ENCODE data around the gene POLK.
"Not testable (repeated sequence)": the region's sequence is repeated elsewhere in the genome, so short reads cannot be mapped to it uniquely, and the experiment has no call there.

Gene POLK

DNA sequence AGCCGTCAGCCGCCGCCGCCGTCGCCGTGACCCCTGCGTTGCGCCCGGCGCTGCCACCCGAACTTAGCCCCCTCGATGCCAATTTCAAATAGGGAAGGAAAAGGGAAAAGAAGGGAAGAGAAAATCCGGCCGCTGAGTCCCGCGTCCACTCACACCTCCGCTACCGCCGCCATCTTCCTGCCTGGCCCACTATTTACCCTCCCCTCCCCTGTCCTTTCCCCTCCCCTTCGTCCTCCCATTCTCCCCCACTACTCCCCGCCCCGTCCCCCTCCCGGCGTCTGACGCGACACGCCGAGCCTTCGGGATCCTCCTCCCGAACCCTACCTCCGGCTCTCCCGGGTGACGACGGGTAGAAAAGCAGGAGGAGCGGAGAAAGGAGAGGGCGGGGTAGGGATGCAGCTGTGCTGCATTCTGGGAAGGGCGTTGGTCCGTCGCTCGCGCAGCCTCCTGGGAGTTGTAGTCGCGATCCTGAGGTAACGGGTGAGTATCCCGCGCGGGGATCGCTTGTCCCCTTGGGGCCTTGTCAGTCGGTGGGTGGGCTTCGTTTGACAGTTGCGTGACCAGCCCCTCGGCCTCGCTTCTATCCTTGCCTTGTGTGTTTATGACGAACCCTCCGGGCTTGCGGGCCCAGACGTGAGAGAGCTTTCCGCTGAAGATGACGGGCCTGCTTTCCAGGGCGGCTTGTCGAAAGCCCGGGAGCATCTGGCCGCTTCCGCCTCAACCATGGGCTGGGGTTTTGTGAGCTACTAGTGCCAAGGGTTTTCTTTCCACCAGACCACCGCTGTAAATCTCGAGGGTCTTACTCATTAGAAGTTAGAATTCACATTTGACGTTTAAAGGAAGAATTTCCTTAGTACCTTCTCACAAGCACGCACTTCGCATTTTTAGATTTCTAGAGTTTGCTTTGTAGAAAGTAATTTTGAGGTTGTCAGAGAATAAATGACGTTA is at the start of gene POLK, which contains the start of gene CERT1:
POLK (plus strand) TSS at position 457 of the 948 bp plus-strand sequence.
CERT1 (minus strand) TSS at position 195 of the 948 bp plus-strand sequence. CDS start 422 bp downstream, outside the sequence.
- DNase-seq (ENCODE audit: low spot score), result peak; percentile 100

DNA sequence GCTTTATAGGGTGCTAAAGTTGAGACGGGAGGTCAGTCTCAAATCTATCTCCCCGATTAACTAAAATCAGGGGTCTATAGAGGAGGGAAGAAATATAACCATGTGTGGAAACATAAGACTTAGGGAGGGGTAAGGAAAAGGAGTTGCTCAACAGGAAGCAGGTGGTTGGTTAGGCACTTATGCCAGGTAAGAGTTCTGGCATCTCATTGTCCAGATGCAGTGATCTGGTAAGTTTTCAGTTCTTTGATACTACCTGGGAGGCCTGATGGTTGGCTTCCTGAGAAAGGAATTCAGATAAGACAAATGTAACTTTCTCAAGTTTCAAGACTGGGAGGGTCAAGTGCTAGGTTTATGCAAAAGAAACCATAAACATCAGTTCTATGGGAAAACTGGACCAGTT is 48.0 kb upstream of the POLK start:
- DNase-seq (ENCODE audit: low spot score), result no peak

DNA sequence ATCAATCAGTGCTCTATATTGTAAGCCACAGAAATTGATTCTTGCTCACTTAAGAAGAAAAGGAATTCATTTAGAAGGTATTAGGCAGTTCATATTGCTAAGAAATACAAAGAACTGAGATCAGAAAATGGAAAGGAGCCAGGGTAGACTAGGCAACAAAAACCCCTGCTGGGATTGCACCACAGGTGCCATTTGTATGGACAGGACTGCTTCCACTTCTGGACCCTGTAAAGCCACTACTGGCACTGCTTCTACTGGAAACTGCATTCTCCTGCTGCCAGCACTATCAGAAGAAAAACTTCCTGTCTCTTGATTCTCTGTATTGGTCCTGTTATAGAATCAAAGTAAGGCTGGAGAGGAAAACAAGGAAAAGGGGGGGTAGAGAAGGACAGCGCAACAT is 46.2 kb upstream of the POLK start:
- DNase-seq (ENCODE audit: low spot score), result peak; percentile 5

DNA sequence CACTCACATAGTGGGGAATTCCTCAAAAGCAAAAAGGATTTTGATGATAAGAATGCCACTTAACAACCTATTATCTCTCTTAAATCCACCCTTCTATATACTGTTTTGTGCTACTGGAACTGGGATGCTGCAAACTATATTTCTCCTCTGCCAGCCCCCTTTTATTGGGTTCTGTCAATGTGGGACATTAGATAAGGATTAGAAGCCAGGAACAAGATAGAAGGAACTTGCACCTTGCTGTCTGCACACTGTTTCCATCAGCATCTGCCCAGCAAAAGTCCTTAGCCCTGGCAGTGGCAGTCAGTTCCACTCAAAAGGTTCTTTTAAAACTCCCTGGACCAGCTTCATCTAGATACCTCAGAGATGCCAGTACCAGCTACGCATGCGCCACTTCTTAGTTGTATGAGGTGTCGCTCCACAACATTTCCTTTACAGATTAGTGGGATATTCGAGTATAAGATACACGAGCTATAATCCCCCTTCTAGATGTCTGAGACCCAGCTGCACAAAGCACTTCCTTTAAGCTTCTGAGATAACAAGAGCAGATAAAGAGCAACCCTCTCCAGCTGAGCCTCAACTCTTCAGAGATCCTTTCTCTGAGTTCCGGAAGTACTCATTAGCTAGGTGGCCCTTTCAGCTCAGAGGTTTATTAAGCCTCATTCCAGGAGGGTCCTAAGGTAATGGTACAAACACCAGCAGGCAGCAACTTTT is 45.5 kb upstream of the POLK start:
- no peak for DNase-seq (ENCODE audit: low spot score)

DNA sequence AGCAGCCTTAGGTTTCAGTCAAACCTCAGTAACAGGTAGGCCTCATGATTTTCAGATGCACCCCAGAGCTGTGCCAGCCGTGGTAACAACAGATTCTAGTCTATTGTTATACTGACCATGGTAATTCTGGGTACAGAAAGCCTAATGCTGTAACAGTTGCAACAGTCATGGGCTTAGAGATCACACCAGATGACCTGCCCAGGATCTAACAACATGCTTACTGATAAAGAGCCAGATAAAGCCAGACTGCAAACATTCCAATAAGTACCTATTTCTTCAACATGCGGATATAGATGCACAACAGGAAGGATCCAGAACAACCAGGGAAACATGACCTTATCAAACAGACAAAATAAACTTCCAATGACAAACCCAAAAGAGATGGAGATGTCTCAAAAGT is 43.1 kb upstream of the POLK start:
- DNase-seq (ENCODE audit: low spot score), result no peak

DNA sequence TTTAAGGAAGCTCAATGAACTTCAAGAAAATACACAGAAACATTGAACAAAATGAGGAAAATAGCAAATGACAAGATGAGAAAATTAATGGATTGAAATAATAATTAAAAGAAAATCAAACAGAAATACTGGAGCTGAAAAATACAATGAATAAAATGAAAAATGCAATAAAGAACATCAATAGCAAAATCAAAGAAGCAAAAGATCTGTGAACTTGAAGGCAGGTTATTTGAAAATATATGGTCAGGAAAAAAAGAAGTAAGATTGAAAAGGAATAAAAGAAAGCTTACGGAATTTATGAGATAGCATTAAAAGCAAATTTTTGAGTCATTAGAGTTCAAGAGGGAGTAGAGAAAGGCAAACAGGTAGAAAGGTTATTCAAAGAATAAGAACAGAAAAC is 42.7 kb upstream of the POLK start:
- DNase-seq (ENCODE audit: low spot score), result no peak

DNA sequence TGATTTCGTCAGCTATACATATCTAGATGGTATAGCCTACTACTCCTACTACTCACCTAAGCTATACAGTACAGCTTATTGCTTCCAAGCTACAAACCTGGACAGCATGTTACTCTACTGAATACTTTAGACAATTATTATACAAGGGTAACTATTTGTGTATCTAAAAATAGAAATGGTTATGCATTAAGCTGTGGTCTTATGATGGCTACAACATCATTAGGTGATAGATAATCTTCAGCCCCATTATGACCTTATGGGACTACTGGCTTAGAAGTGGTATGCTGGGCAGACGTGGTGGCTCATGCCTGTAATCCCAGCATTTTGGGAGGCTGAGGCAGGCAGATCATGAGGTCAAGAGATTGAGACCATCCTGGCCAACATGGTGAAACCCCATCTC is 40.5 kb upstream of the POLK start:
- no peak for DNase-seq (ENCODE audit: low spot score)

DNA sequence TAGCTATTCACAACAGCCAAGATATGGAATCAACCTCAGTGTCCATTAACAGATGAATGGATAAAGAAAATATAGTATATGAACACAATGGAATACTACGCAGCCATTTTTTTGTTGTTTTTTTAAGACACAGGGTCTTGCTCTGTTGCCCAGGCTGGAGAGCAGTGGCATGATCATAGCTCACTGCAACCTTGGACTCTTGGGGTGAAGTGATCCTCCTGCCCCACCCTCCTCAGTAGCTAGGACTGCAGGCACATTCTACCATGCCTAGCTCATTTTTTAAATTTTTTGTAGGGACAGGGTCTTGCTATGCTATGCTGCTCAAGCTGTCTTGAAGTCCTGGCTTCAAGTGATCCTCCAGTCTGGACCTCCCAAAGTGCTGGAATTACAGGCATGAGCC is 38.7 kb upstream of the POLK start:
- no peak for DNase-seq (ENCODE audit: low spot score)

DNA sequence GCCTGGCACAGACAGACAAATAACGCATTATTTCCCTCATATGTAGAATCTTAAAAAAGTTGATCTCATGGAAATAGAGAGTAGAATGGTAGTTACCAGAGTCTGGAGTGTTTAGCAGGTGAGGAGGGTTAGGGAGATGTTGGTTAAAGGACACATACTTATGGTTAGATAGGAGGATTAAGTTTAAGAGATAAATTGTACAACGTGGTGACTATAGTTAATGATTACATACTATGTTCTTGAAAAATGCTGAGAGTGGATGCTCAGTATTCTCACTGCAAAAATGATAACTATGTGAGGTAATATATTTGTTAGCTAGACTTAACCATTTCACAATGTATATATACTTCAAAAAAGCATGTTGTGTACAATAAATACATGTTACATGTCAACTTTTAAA is 38.2 kb upstream of the POLK start:
- DNase-seq (ENCODE audit: low spot score), result no peak

DNA sequence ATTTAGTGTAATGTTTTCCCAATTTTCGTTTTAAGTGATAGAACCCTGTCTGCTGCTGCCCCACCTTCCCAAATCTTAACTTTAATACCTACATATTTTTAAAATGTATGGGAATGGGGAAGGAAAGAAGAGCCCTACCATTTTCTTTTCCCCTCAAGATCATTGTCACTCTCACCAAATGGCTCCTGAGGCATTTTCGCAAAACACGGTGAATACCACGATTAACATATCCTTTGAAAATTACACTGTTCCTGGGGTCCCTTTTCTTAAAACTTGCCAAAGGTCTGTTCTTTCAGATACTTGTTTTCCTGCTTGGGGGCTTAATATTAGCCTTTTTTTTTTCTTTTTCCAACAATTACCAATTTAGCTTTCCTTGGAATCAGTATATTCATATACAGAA is 36.3 kb upstream of the POLK start:
- DNase-seq (ENCODE audit: low spot score), result no peak

DNA sequence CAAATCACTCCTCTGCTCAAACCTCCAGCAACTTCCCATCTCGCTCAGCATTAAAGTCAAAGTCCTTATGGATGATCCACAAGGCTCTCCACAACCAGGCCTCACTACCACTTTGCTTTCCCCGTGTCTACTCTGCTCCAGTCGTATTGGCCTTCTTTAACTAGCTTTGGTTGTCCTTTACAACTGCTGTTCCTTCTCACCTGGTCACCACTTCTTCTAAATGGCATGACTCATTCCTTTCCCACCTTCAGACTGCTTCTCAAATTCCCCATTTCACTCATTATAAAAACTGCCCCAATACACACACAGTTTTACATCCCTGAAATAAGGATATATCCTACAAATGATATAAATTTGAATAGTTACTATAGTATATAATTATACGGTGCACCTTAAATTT is 30.7 kb upstream of the POLK start:
- no peak for DNase-seq (ENCODE audit: low spot score)

DNA sequence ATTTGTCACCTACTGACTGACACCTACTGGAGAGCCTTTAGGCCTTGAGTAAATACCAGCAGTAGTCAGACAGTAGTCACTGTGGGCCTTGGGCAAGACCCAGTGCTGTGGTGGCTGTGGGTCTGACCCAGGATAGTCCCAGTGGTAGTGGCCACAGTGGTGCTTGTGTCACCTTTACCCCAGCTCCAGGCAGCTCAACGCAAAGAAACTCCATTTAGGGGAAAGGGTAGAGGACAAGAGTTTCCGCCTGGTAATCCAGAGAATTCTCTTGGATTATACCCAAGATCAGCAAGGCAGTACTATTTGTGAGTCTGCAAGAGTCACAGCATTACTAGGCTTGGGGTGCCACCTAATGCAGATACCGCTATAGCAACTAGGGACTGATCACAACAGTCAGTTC is 29.2 kb upstream of the POLK start:
- no peak for DNase-seq (ENCODE audit: low spot score)

DNA sequence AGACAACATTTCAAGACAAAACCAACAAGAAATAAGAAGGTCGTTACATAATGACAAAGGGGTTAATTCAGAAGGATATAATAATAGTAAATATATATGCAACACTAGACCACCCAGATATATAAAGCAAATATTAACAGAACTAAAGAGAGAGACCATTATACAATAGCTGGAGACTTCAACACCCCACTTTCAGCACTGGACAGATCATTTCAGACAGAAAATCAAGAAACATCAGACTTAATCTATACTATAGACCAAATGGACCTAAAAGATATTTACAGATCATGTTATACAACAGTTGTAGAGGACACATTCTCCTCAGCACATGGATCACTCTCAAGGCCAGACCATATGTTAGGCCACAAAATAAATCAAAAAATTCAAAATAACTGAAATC is 27.1 kb upstream of the POLK start:
- no peak for DNase-seq (ENCODE audit: low spot score)

DNA sequence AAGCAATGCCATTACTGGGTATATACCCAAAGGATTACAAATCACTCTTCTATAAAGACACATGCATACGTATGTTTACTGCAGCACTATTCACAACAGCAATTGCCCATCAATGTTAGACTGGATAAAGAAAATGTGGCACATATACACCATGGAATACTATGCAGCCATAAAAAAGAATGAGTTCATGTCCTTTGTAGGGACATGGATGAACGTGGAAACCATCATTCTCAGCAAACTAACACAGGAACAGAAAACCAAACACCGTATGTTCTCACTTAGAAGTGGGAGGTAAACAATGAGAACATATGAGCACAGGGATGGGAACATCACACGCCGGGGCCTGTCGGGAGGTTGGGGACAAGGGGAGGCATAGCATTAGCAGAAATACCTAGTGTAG is 21.8 kb upstream of the POLK start:
- DNase-seq (ENCODE audit: low spot score), result not testable (repeated sequence)

DNA sequence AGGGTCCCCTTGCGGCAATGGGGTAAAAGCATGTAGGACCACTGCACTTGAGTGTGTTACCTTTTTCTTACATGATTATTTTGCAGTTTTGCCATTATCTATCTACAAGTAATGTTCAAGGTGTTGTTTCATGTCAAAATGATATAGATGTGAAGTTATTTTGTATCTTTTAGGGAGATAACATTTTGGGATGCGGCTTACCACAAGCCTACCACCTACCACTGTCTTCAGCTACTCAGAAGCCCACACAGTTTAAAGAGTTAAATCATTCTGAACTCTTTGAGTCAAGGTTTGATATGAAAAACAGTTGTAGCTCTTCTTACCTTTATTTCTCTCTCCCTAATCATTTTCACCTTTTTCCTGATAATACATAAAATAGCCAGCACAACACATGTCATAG is 20.1 kb upstream of the POLK start:
- no peak for DNase-seq (ENCODE audit: low spot score)

DNA sequence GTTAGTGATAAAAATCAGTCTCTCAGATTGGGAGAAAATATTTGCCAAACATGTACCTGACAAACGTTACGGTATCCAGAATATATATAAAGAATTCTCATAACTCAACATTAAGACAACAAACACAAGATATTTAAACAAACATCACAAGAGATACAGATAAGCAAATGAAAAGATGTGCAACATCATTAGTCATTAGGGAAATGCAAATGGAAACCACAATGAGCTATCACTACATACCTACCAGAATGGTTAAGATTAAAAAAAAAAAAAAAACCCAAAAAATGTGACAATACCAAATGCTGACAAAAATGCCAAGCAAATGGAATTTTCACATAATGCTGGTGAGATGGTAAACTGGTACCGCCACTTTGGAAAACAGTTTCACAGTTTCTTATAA is 15.7 kb upstream of the POLK start:
- DNase-seq (ENCODE audit: low spot score), result no peak

DNA sequence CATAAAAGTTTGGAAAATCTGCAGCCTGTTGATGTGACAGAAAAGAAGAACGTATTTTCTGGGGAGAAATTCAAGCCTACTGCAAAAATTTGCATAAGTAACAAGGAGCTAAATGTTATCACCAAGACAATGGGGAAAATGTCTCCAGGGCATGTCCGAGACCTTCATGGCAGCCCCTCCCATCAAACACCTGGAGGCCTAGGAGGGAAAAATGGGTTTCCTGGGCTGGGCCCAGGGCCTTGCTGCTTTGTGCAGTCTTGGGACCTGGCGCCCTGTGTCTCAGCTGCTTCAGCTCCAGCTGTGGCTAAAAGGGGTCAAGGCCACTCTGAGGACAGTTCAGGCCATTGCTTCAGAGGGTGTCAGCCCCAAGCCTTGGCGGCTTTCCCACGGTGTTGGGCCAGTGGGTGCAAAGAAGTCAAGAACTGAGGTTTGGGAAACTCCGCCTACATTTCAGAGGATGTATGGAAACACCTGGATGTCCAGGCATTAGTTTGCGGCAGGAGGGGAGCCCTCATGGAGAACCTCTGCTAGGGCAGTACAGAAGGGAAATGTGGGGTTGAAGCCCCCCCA is 13.4 kb upstream of the POLK start:
- no peak for DNase-seq (ENCODE audit: low spot score)

DNA sequence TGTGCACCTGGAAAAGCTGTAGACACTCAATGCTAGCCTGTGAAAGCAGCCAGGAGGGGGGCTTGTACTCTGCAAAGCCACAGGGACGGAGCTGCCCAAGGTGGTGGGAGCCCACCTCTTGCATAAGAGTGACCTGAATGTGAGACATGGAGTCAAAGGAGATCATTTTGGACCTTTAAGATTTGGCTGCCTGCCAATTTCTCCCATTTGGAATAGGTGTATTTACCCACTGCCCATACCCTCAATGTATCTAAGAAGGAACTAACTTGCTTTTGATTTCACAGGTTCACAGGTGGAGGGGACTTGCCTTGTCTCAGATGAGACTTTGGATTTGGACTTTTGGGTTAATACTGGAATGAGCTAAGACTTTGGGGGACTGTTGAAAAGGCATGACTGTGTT is 12.8 kb upstream of the POLK start:
- DNase-seq (ENCODE audit: low spot score), result not testable (repeated sequence)

DNA sequence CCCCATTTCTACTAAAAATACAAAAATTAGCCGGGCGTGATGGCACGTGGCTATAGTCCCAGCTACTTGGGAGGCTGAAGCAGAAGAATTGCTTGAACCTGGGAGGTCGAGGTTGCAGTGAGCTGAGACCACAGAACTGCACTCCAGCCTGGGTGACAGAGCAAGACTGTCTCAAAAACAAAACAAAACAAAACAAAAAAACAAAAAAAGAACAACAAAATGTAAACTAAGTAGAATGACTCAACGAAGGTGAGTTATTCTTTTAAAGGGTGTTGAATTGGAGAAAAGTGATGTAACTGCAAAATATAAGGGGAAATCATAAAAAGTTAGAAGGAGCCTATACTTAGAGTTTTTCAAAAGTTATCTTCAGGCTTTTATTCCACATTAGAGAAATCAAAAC is 6.6 kb upstream of the POLK start:
- DNase-seq (ENCODE audit: low spot score), result not testable (repeated sequence)

DNA sequence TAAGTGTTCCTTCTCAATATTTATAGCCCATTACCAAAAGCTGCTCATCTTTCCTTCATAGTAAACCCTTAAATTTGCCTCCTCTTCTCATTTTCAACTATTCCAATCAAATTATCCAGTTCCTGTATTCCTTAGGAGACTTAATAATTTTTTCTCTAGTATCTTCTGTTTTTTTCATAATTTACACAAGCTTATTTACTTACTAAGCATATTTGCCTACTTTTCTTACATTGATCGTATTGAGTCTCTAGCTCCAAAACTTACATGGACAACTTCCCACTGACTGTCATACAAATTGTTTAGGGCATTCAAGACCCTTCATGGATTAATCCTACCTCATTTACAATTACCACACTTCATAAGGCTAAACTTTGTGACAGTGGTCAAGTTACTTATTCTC is 3.9 kb upstream of the POLK start:
- DNase-seq (ENCODE audit: low spot score), result no peak

DNA sequence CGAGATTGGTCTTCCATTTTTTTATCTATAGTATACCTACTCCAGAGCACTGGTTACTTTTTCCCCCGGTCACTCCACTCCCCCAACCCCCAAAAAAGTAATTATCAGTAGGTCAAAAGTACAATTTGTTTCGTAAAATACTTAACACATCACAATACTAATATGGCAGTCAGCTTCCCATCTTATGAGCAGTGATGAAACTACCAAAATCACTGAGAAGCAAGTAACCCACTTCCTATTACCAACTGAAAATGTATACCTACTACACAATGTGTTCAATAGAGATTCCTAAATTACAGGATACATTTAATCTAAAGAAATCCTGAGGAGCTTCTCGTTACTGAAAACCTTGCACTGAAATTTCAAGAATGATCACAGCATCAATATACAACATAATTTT is 2.1 kb upstream of the POLK start:
- DNase-seq (ENCODE audit: low spot score), result no peak

DNA sequence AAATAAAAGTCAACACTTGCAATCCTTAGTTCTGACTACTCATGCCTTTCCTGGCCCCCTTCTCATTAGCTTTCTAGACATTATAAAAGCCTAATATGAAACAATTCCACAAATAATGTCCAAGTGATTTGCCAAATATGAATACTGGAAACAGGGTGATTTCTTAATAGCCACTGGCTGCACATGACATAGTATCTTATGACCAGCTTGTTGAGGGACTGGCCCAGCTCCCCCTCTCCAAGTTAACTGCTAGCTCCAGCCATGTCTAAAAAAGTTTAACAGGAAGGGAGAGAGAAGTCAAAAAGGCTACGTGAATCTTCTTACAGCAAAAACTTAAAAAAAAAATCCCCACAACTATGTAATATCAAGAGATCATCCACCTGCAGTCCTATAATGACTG is 1.7 kb upstream of the POLK start:
- no peak for DNase-seq (ENCODE audit: low spot score)

DNA sequence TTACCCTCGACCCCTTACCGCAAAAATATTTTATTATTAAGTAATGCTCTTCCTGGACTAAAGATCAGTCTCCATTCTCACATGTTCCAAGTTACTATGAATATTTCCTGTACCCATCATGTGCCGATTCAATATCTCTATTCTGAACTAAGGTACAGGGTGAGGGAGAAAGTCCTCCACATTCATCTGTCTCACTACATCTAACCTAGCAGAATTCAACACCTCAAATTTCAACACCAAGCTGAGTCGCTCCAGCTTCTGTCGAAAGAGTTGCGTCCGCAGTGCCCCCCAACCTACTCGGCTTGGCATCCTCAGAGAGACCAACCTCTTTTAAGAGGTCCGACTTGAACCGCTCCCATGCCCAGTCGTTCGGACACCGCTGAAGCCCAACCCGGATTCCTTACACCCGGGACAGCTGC is 1.3 kb upstream of the POLK start:
- no peak for DNase-seq (ENCODE audit: low spot score)
